ENCODE measurements around the gene ENTHD1. TPM values are rescaled to one million over a fixed set of nuclear protein-coding genes. Genes with fewer than 3 reads are reported as not detected.

ENTHD1 gene
- total RNA-seq, 4 donors from 2014 or later, result not detected

GRCh38 chr22:39723899-39724351 lies 169.6 kb downstream of the ENTHD1 start:
- Histone ChIP-seq H3K27me3 (peaks cover 0 to 64% (median 0%) of the 10 kb centered on the region in 4 donors), H3K4me1 (no peaks in the 10 kb centered on the region), H3K27ac (replicated peaks in 1 of 4) (no peak overlapping the region), H3K4me3 (no peak overlapping the region), H3K36me3 (no peaks in the 10 kb centered on the region), H3K9me3 (no peaks in the 10 kb centered on the region)
- intact Hi-C loops (cut with DNase I), result no loop called here
- no peak for DNase-seq (ENCODE audit: extremely low spot score)
- 72% methylated on average over 3 of the region's 3 CpGs for WGBS
- TF ChIP-seq POLR2A (IDR thresholded peaks at IDR 0.05; ENCODE audit: low read depth) (no peak), POLR2AphosphoS5 (IDR thresholded peaks at IDR 0.05) (no peak), EP300 (IDR thresholded peaks at IDR 0.05) (no peak), CTCF (IDR thresholded peaks at IDR 0.05) (no peak)

- Histone ChIP-seq H3K9me3 (no peaks in the 10 kb centered on the region), H3K27me3 (peaks cover 0 to 62% (median 0%) of the 10 kb centered on the region in 4 donors), H3K27ac (replicated peaks in 1 of 4) (no peak overlapping the region), H3K36me3 (no peaks in the 10 kb centered on the region), H3K4me3 (no peak overlapping the region), H3K4me1 (no peaks in the 10 kb centered on the region)
- no peak for DNase-seq (ENCODE audit: extremely low spot score)
- TF ChIP-seq POLR2A (IDR thresholded peaks at IDR 0.05; ENCODE audit: low read depth) (no peak), EP300 (IDR thresholded peaks at IDR 0.05) (no peak), CTCF (IDR thresholded peaks at IDR 0.05) (no peak), POLR2AphosphoS5 (IDR thresholded peaks at IDR 0.05) (no peak)
- 97% methylated on average over 5 of the region's 10 CpGs for WGBS
- intact Hi-C loops (cut with DNase I), result no loop called here
Observed at GRCh38 chr22:39723463-39723862, 170.1 kb downstream of the ENTHD1 start.

- Histone ChIP-seq H3K27me3 (peaks cover 0 to 52% (median 0%) of the 10 kb centered on the region in 4 donors), H3K36me3 (no peaks in the 10 kb centered on the region), H3K4me1 (no peaks in the 10 kb centered on the region), H3K9me3 (no peaks in the 10 kb centered on the region), H3K4me3 (no peak overlapping the region), H3K27ac (replicated peaks in 1 of 4) (no peak overlapping the region)
- no peak for DNase-seq (ENCODE audit: extremely low spot score)
- intact Hi-C loops (cut with DNase I), result no loop called here
- WGBS, result 90% methylated on average over 4 of the region's 4 CpGs
- TF ChIP-seq POLR2A (IDR thresholded peaks at IDR 0.05; ENCODE audit: low read depth), result no peak
- no peak for TF ChIP-seq POLR2AphosphoS5 (IDR thresholded peaks at IDR 0.05)
- TF ChIP-seq CTCF (IDR thresholded peaks at IDR 0.05), result no peak
- no peak for TF ChIP-seq EP300 (IDR thresholded peaks at IDR 0.05)
Observed at GRCh38 chr22:39722501-39722900, 171.1 kb downstream of the ENTHD1 start.

- TF ChIP-seq CTCF (IDR thresholded peaks at IDR 0.05), result no peak
- TF ChIP-seq POLR2AphosphoS5 (IDR thresholded peaks at IDR 0.05), result no peak
- TF ChIP-seq EP300 (IDR thresholded peaks at IDR 0.05), result no peak
- no peak for TF ChIP-seq POLR2A (IDR thresholded peaks at IDR 0.05; ENCODE audit: low read depth)
- 93% methylated on average over 6 of the region's 6 CpGs for WGBS
Observed at GRCh38 chr22:39722032-39722325, 171.6 kb downstream of the ENTHD1 start.

More at GRCh38 chr22:39722032-39722325, 171.6 kb downstream of the ENTHD1 start:
- H3K4me1 ChIP-seq, result no peaks in the 10 kb centered on the region
- peaks cover 0 to 51% (median 0%) of the 10 kb centered on the region in 4 donors for H3K27me3 ChIP-seq
- H3K4me3 ChIP-seq, result no peak overlapping the region
- no peaks in the 10 kb centered on the region for H3K36me3 ChIP-seq
- H3K9me3 ChIP-seq, result no peaks in the 10 kb centered on the region
- H3K27ac ChIP-seq (replicated peaks in 1 of 4), result no peak overlapping the region
- DNase-seq (ENCODE audit: extremely low spot score), result no peak
- intact Hi-C loops (cut with DNase I), result no loop called here

Data from esophagus muscularis mucosa (tissue), 4 donors.